ENCODE data around the gene LCLAT1.
"Not testable (repeated sequence)": the region's sequence is repeated elsewhere in the genome, so short reads cannot be mapped to it uniquely, and the experiment has no call there.

LCLAT1 gene

GRCh38 chr2:30493440-30493839 is 46.4 kb downstream of the LCLAT1 start:
- H2AFZ ChIP-seq = no peak overlapping the region
- H3K4me1 ChIP-seq = peaks cover 11% of the 10 kb centered on the region
- H3K79me2 ChIP-seq = peaks cover 19% of the 10 kb centered on the region
- H3K36me3 ChIP-seq (ENCODE audit: control insufficient read depth, insufficient read depth, low read length) = no peaks in the 10 kb centered on the region
- TF ChIP-seq CTCF (IDR thresholded peaks at IDR 0.05) = no peak
- H3K27ac ChIP-seq = no peak overlapping the region
- H3K4me2 ChIP-seq (ENCODE audit: low read length) = no peak overlapping the region
- H3K9me3 ChIP-seq (ENCODE audit: control insufficient read depth, low read length) = no peaks in the 10 kb centered on the region
- H3K27me3 ChIP-seq (ENCODE audit: control insufficient read depth, insufficient read depth, low read length) = no peaks in the 10 kb centered on the region
- no peak overlapping the region for H3K4me3 ChIP-seq (ENCODE audit: low read depth, low read length)
- H3K9ac ChIP-seq = no peak overlapping the region

GRCh38 chr2:30495896-30496295 is 48.9 kb downstream of the LCLAT1 start:
- not testable (repeated sequence) for H3K4me3 ChIP-seq (ENCODE audit: low read depth, low read length); H3K4me2 ChIP-seq (ENCODE audit: low read length); H3K4me1 ChIP-seq; H2AFZ ChIP-seq; H3K36me3 ChIP-seq (ENCODE audit: control insufficient read depth, insufficient read depth, low read length); H3K27ac ChIP-seq; H3K27me3 ChIP-seq (ENCODE audit: control insufficient read depth, insufficient read depth, low read length); H3K9ac ChIP-seq; H3K9me3 ChIP-seq (ENCODE audit: control insufficient read depth, low read length)
- peaks cover 20% of the 10 kb centered on the region for H3K79me2 ChIP-seq

- no peak overlapping the region for H3K9ac ChIP-seq
- no peak overlapping the region for H3K4me2 ChIP-seq (ENCODE audit: low read length)
- no peak overlapping the region for H3K27ac ChIP-seq
- no peak for TF ChIP-seq CTCF (IDR thresholded peaks at IDR 0.05)
- no peak overlapping the region for H3K4me3 ChIP-seq (ENCODE audit: low read depth, low read length)
- H3K79me2 ChIP-seq = peaks cover 16% of the 10 kb centered on the region
- peaks cover 6% of the 10 kb centered on the region for H3K4me1 ChIP-seq
- H3K9me3 ChIP-seq (ENCODE audit: control insufficient read depth, low read length) = no peaks in the 10 kb centered on the region
- H3K27me3 ChIP-seq (ENCODE audit: control insufficient read depth, insufficient read depth, low read length) = no peaks in the 10 kb centered on the region
- no peak overlapping the region for H2AFZ ChIP-seq
- no peaks in the 10 kb centered on the region for H3K36me3 ChIP-seq (ENCODE audit: control insufficient read depth, insufficient read depth, low read length)
Measured at GRCh38 chr2:30499681-30500080, 52.6 kb downstream of the LCLAT1 start.

- no peak overlapping the region for H3K27ac ChIP-seq
- TF ChIP-seq CTCF (IDR thresholded peaks at IDR 0.05) = no peak
- peaks cover 16% of the 10 kb centered on the region for H3K79me2 ChIP-seq
- no peaks in the 10 kb centered on the region for H3K27me3 ChIP-seq (ENCODE audit: control insufficient read depth, insufficient read depth, low read length)
- H3K4me2 ChIP-seq (ENCODE audit: low read length) = no peak overlapping the region
- H2AFZ ChIP-seq = no peak overlapping the region
- no peaks in the 10 kb centered on the region for H3K36me3 ChIP-seq (ENCODE audit: control insufficient read depth, insufficient read depth, low read length)
- peaks cover 6% of the 10 kb centered on the region for H3K4me1 ChIP-seq
- H3K4me3 ChIP-seq (ENCODE audit: low read depth, low read length) = no peak overlapping the region
- no peak overlapping the region for H3K9ac ChIP-seq
- no peaks in the 10 kb centered on the region for H3K9me3 ChIP-seq (ENCODE audit: control insufficient read depth, low read length)
Measured at GRCh38 chr2:30500699-30501098, 53.7 kb downstream of the LCLAT1 start.

GRCh38 chr2:30502310-30502709 is 55.3 kb downstream of the LCLAT1 start:
- Histone ChIP-seq H3K4me3 (ENCODE audit: low read depth, low read length) (no peak overlapping the region), H3K9ac (no peak overlapping the region), H2AFZ (no peak overlapping the region), H3K4me1 (peaks cover 6% of the 10 kb centered on the region), H3K36me3 (ENCODE audit: control insufficient read depth, insufficient read depth, low read length) (no peaks in the 10 kb centered on the region), H3K27me3 (ENCODE audit: control insufficient read depth, insufficient read depth, low read length) (no peaks in the 10 kb centered on the region), H3K4me2 (ENCODE audit: low read length) (no peak overlapping the region), H3K9me3 (ENCODE audit: control insufficient read depth, low read length) (no peaks in the 10 kb centered on the region), H3K79me2 (peaks cover 9% of the 10 kb centered on the region), H3K27ac (no peak overlapping the region)
- no peak for TF ChIP-seq CTCF (IDR thresholded peaks at IDR 0.05)
